GM19025 (cell line): ENCODE measurements around the gene VWCE.
"Not testable (repeated sequence)": the region's sequence is repeated elsewhere in the genome, so short reads cannot be mapped to it uniquely, and the experiment has no call there.

Source experiments
- ATAC-seq: cut with Tn5 transposase; IDR thresholded peaks from one replicate; pipeline ENCODE4 v1.9.1; 2021; ENCODE audit warnings: mild to moderate bottlenecking, low read depth, moderate library complexity; ENCODE audit not compliant: unreplicated experiment

Gene VWCE

GRCh38 chr11:61256710-61257482 lies 38.2 kb downstream of the VWCE start:
- no peak for ATAC-seq

- no peak for ATAC-seq
Measured at GRCh38 chr11:61254403-61255025, 40.6 kb downstream of the VWCE start.

GRCh38 chr11:61252332-61252731 lies 42.8 kb downstream of the VWCE start:
- not testable (repeated sequence) for ATAC-seq

- ATAC-seq: not testable (repeated sequence)
Measured at GRCh38 chr11:61250796-61251765, 44.0 kb downstream of the VWCE start.

- not testable (repeated sequence) for ATAC-seq
Measured at GRCh38 chr11:61249201-61249600, 45.9 kb downstream of the VWCE start.

- not testable (repeated sequence) for ATAC-seq
Measured at GRCh38 chr11:61248071-61248470, 47.0 kb downstream of the VWCE start.

- ATAC-seq: not testable (repeated sequence)
Measured at GRCh38 chr11:61245284-61245964, 49.7 kb downstream of the VWCE start.

GRCh38 chr11:61241526-61241925 lies 53.6 kb downstream of the VWCE start:
- ATAC-seq: not testable (repeated sequence)

- ATAC-seq: not testable (repeated sequence)
Measured at GRCh38 chr11:61240875-61241274, 54.2 kb downstream of the VWCE start, which contains the start of gene PGA5. Gene PGA5 (plus strand): TSS chr11:61241175. CDS start chr11:61241227, 52 bp downstream.

- ATAC-seq: not testable (repeated sequence)
Measured at GRCh38 chr11:61240288-61240687, 54.8 kb downstream of the VWCE start.

GRCh38 chr11:61237130-61237529 lies 58.0 kb downstream of the VWCE start:
- ATAC-seq: not testable (repeated sequence)

GRCh38 chr11:61232548-61233145 lies 62.5 kb downstream of the VWCE start:
- ATAC-seq: not testable (repeated sequence)

- not testable (repeated sequence) for ATAC-seq
Measured at GRCh38 chr11:61231585-61231984, 63.5 kb downstream of the VWCE start.

- ATAC-seq: not testable (repeated sequence)
Measured at GRCh38 chr11:61231033-61231432, 64.1 kb downstream of the VWCE start.

GRCh38 chr11:61229458-61229857 lies 65.7 kb downstream of the VWCE start:
- not testable (repeated sequence) for ATAC-seq

- ATAC-seq: not testable (repeated sequence)
Measured at GRCh38 chr11:61226457-61227137, 68.5 kb downstream of the VWCE start.

- ATAC-seq: not testable (repeated sequence)
Measured at GRCh38 chr11:61222692-61223091, 72.4 kb downstream of the VWCE start.

GRCh38 chr11:61222047-61222446 lies 73.1 kb downstream of the VWCE start, which contains the start of gene PGA4:
Gene PGA4 (plus strand): TSS chr11:61222347. CDS start chr11:61222401, 54 bp downstream.
- ATAC-seq: not testable (repeated sequence)

GRCh38 chr11:61219016-61219415 lies 76.1 kb downstream of the VWCE start:
- ATAC-seq: not testable (repeated sequence)
